Thymus (tissue), 14 donors: ENCODE results near the gene CCDC136. TPM values are rescaled to one million over a fixed set of nuclear protein-coding genes. Genes with fewer than 3 reads are reported as not detected.
A peak's percentile ranks its signal among the peaks of the same experiment; 100 is the strongest.

ENCODE experiments used
- DNase-seq, 9 donors: peaks; one replicate each; pipeline ENCODE4 v3.0.0-alpha.2; 2013; ENCODE audit warnings: low spot score in 9 of 9, low read depth in 6 of 9, missing footprints in 1 of 9
- H3K27ac ChIP-seq, 2 donors: one replicate each; pipeline ENCODE4 v1.5.1; 2013; ENCODE audit warnings: control low read depth in 1 of 2, low read depth in 1 of 2, low read length in 1 of 2, mild to moderate bottlenecking in 1 of 2, moderate library complexity in 1 of 2
- H3K27me3 ChIP-seq, 2 donors: one replicate each; pipeline ENCODE4 v1.5.1; 2013; ENCODE audit warnings: low read length in 1 of 2; ENCODE audit not compliant: control insufficient read depth in 2 of 2, insufficient read depth in 1 of 2
- H3K36me3 ChIP-seq, 2 donors: one replicate each; pipeline ENCODE4 v1.5.1; 2013; ENCODE audit warnings: low read length in 1 of 2, mild to moderate bottlenecking in 1 of 2, moderate library complexity in 1 of 2; ENCODE audit not compliant: control insufficient read depth in 2 of 2, insufficient read depth in 2 of 2
- H3K4me1 ChIP-seq, 2 donors: one replicate each; pipeline ENCODE4 v1.5.1; 2013; ENCODE audit warnings: low read length in 2 of 2; ENCODE audit not compliant: control insufficient read depth in 2 of 2, insufficient read depth in 2 of 2
- H3K4me3 ChIP-seq, 2 donors: one replicate each; pipeline ENCODE4 v1.5.1; 2013; ENCODE audit warnings: low read length in 2 of 2, control low read depth in 1 of 2, mild to moderate bottlenecking in 1 of 2
- H3K9me3 ChIP-seq, 2 donors: one replicate each; pipeline ENCODE4 v1.5.1; 2013; ENCODE audit warnings: low read length in 1 of 2, mild to moderate bottlenecking in 1 of 2; ENCODE audit not compliant: control insufficient read depth in 2 of 2, insufficient read depth in 1 of 2
- WGBS: extraction: QIAGEN DNeasy Blood & Tissue Kit; methylation state at CpG from one replicate; pipeline ENCODE4 v1.1.7; 2013; 5-methylcytosine and 5-hydroxymethylcytosine counted together
- long read RNA-seq, 10 donors: transcript quantifications; one replicate each; lab custom pipeline, GENCODE V29; 2026
- polyA plus RNA-seq: library from polyadenylated mRNA; stranded (reverse); fragments of 200-250 nt; gene quantifications from one replicate; pipeline ENCODE4 v1.2.3, GENCODE V29; 2013
- total RNA-seq: library from RNA; stranded (reverse); fragments of 120-200 nt; gene quantifications from one replicate; pipeline ENCODE4 v1.2.4, GENCODE V29; 2013
- donor health status: healthy.

Gene CCDC136
- total RNA-seq (4.5 TPM), polyA plus RNA-seq (13.7 TPM)
- long read RNA-seq, donor 1: 0 reads
- long read RNA-seq, donor 2: 0 reads
- long read RNA-seq, donor 3: 0 reads
- long read RNA-seq, donor 4, partial matches to known transcripts: 0 of 1 reads
- long read RNA-seq, donor 4, other reads (novel, unspliced or antisense): 0 of 1 reads
- long read RNA-seq, donor 5, partial matches to known transcripts: 0 of 1 reads
- long read RNA-seq, donor 5, other reads (novel, unspliced or antisense): 0 of 1 reads
- long read RNA-seq, donor 6, partial matches to known transcripts: 0 of 1 reads
- long read RNA-seq, donor 6, other reads (novel, unspliced or antisense): 0 of 1 reads
- long read RNA-seq, donor 7: 0 reads
- long read RNA-seq, donor 8: 0 reads
- long read RNA-seq, donor 9: 0 reads
- long read RNA-seq, donor 10, partial matches to known transcripts: 0 of 1 reads
- long read RNA-seq, donor 10, other reads (novel, unspliced or antisense): 0 of 1 reads

GRCh38 chr7:128791121-128791971, at the start of gene CCDC136:
CCDC136 (plus strand) TSS chr7:128791968; CDS start chr7:128792412, 444 bp downstream.
- Histone ChIP-seq H3K4me3 (peak within 1 kb of the TSS; percentile 76 to 77), H3K9me3 (no peaks in the 10 kb centered on the region), H3K4me1 (peaks cover 10 to 23% of the 10 kb centered on the region in 2 donors), H3K27me3 (peaks cover 0 to 34% of the 10 kb centered on the region in 2 donors), H3K36me3 (peaks cover 0 to 4% of the 10 kb centered on the region in 2 donors), H3K27ac (peak within 1 kb of the TSS in 1 of 2 donors; percentile 64)
- peak; percentile 31 to 91 (median 78) for DNase-seq
- WGBS: 1% methylated on average over 80 of the region's 80 CpGs

- H3K4me3 ChIP-seq: no peak overlapping the region
- peaks cover 9 to 14% of the 10 kb centered on the region in 2 donors for H3K4me1 ChIP-seq
- H3K9me3 ChIP-seq: no peaks in the 10 kb centered on the region
- no peak for DNase-seq
- 90% methylated on average over 4 of the region's 4 CpGs for WGBS
- no peak overlapping the region for H3K27ac ChIP-seq
- no peaks in the 10 kb centered on the region for H3K27me3 ChIP-seq
- no peaks in the 10 kb centered on the region for H3K36me3 ChIP-seq
Measured at GRCh38 chr7:128742206-128742605, 49.6 kb upstream of the CCDC136 start.

GRCh38 chr7:128743112-128743772, 48.5 kb upstream of the CCDC136 start:
- peaks cover 9 to 13% of the 10 kb centered on the region in 2 donors for H3K4me1 ChIP-seq
- H3K9me3 ChIP-seq: no peaks in the 10 kb centered on the region
- H3K36me3 ChIP-seq: no peaks in the 10 kb centered on the region
- H3K27me3 ChIP-seq: no peaks in the 10 kb centered on the region
- WGBS: 96% methylated on average over 7 of the region's 7 CpGs
- DNase-seq: no peak
- H3K27ac ChIP-seq: no peak overlapping the region
- no peak overlapping the region for H3K4me3 ChIP-seq

- peaks cover 5 to 7% of the 10 kb centered on the region in 2 donors for H3K4me1 ChIP-seq
Measured at GRCh38 chr7:128744366-128744905, 47.3 kb upstream of the CCDC136 start.

GRCh38 chr7:128745706-128746105, 46.1 kb upstream of the CCDC136 start:
- DNase-seq: no peak
- WGBS: 94% methylated on average over 1 of the region's 1 CpG

More at GRCh38 chr7:128744366-128744905, 47.3 kb upstream of the CCDC136 start:
- H3K27ac ChIP-seq: no peak overlapping the region
- no peaks in the 10 kb centered on the region for H3K27me3 ChIP-seq
- H3K9me3 ChIP-seq: no peaks in the 10 kb centered on the region
- DNase-seq: no peak
- 90% methylated on average over 2 of the region's 2 CpGs for WGBS
- H3K36me3 ChIP-seq: peaks cover 8 to 11% of the 10 kb centered on the region in 2 donors
- no peak overlapping the region for H3K4me3 ChIP-seq

GRCh38 chr7:128747327-128748079, 44.3 kb upstream of the CCDC136 start:
- Histone ChIP-seq H3K9me3 (no peaks in the 10 kb centered on the region), H3K36me3 (peaks cover 9 to 24% of the 10 kb centered on the region in 2 donors), H3K4me3 (no peak overlapping the region), H3K27ac (no peak overlapping the region), H3K27me3 (no peaks in the 10 kb centered on the region), H3K4me1 (no peaks in the 10 kb centered on the region)
- 96% methylated on average over 6 of the region's 6 CpGs for WGBS
- DNase-seq: no peak

More at GRCh38 chr7:128745706-128746105, 46.1 kb upstream of the CCDC136 start:
- Histone ChIP-seq H3K36me3 (peaks cover 9 to 19% of the 10 kb centered on the region in 2 donors), H3K4me1 (peaks cover 0 to 4% of the 10 kb centered on the region in 2 donors), H3K27me3 (no peaks in the 10 kb centered on the region), H3K9me3 (no peaks in the 10 kb centered on the region), H3K4me3 (no peak overlapping the region), H3K27ac (no peak overlapping the region)

GRCh38 chr7:128752251-128752650, 39.5 kb upstream of the CCDC136 start:
- no peak overlapping the region for H3K27ac ChIP-seq
- H3K36me3 ChIP-seq: peaks cover 23 to 51% of the 10 kb centered on the region in 2 donors
- H3K4me3 ChIP-seq: no peak overlapping the region
- H3K4me1 ChIP-seq: no peaks in the 10 kb centered on the region
- DNase-seq: no peak
- no peaks in the 10 kb centered on the region for H3K27me3 ChIP-seq
- WGBS: 97% methylated on average over 1 of the region's 1 CpG
- H3K9me3 ChIP-seq: no peaks in the 10 kb centered on the region
